ENCODE results near the gene C11orf42.

The C11orf42 gene

GRCh38 chr11:6258571-6259081 lies 53.3 kb downstream of the C11orf42 start:
- Histone ChIP-seq H3K9me3 (ENCODE audit: severe bottlenecking) (peaks cover 4% of the 10 kb centered on the region), H3K27ac (no peak overlapping the region), H3K36me3 (no peaks in the 10 kb centered on the region), H3K4me3 (ENCODE audit: low read depth, low read length) (peak overlapping the region; percentile 57), H3K27me3 (ENCODE audit: insufficient read depth, low read depth, severe bottlenecking) (no peaks in the 10 kb centered on the region)
- TF ChIP-seq CTCF (IDR thresholded peaks at IDR 0.05; ENCODE audit: low read depth, low read length) = 0 out of 2 replicates have a peak, but pooled peaks have one; percentile 31
- DNase-seq = peak; percentile 35

- no peaks in the 10 kb centered on the region for H3K27me3 ChIP-seq (ENCODE audit: insufficient read depth, low read depth, severe bottlenecking)
- no peaks in the 10 kb centered on the region for H3K36me3 ChIP-seq
- TF ChIP-seq CTCF (IDR thresholded peaks at IDR 0.05; ENCODE audit: low read depth, low read length) = no peak
- H3K27ac ChIP-seq = no peak overlapping the region
- H3K4me3 ChIP-seq (ENCODE audit: low read depth, low read length) = peak overlapping the region; percentile 57
- DNase-seq = no peak
- peaks cover 4% of the 10 kb centered on the region for H3K9me3 ChIP-seq (ENCODE audit: severe bottlenecking)
These were observed 54.9 kb downstream of the C11orf42 start for GRCh38 chr11:6260207-6260726.

Measured in WERI-Rb-1 (cell line).